Measurements from ENCODE around the gene FXR2. TPM values are rescaled to one million over a fixed set of nuclear protein-coding genes. Genes with fewer than 3 reads are reported as not detected.

Gene FXR2
- 10 to 100 TPM; 23.7 to 40.2 (median 29.5) TPM for total RNA-seq
- total RNA-seq (2013), result 37.7 TPM

- H3K27me3 Mint-ChIP-seq (ENCODE audit: low read depth in 2 of 2), result no peaks in the 10 kb centered on the region
- H3K9me3 ChIP-seq (ENCODE audit: control insufficient read depth, insufficient read depth, low read length), result no peaks in the 10 kb centered on the region
- H3K27ac ChIP-seq (ENCODE audit: low read length), result peak within 1 kb of the TSS; percentile 72
- no peaks in the 10 kb centered on the region for H3K36me3 Mint-ChIP-seq
- H3K4me3 Mint-ChIP-seq, result peak within 1 kb of the TSS; percentile 96
- H3K4me1 Mint-ChIP-seq, result peaks cover 29 to 48% of the 10 kb centered on the region in 2 donors
- ATAC-seq (peak; percentile 86 to 95 (median 87)), DNase-seq (peak; percentile 95 to 99)
- TF ChIP-seq, protein P1, sequence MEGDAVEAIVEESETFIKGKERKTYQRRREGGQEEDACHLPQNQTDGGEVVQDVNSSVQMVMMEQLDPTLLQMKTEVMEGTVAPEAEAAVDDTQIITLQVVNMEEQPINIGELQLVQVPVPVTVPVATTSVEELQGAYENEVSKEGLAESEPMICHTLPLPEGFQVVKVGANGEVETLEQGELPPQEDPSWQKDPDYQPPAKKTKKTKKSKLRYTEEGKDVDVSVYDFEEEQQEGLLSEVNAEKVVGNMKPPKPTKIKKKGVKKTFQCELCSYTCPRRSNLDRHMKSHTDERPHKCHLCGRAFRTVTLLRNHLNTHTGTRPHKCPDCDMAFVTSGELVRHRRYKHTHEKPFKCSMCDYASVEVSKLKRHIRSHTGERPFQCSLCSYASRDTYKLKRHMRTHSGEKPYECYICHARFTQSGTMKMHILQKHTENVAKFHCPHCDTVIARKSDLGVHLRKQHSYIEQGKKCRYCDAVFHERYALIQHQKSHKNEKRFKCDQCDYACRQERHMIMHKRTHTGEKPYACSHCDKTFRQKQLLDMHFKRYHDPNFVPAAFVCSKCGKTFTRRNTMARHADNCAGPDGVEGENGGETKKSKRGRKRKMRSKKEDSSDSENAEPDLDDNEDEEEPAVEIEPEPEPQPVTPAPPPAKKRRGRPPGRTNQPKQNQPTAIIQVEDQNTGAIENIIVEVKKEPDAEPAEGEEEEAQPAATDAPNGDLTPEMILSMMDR (IDR thresholded peaks at IDR 0.05), result peak; percentile 51
- no peaks in the 10 kb centered on the region for H3K27me3 ChIP-seq (ENCODE audit: control insufficient read depth, insufficient read depth, low read length)
- under 1% methylated on average over 93 of the region's 93 CpGs for WGBS (ENCODE audit: insufficient coverage)
- peaks cover 17% of the 10 kb centered on the region for H3K4me1 ChIP-seq (ENCODE audit: control insufficient read depth, insufficient read depth, low read length)
- H3K36me3 ChIP-seq (ENCODE audit: control insufficient read depth, insufficient read depth, low read length), result no peaks in the 10 kb centered on the region
- intact Hi-C loops (cut with micrococcal nuclease), result loop anchor here (2.0 kb wide), 2 partner anchors 42 to 72 kb away; partner anchors contain the start of gene TP53
- peak within 1 kb of the TSS; percentile 79 for H3K4me3 ChIP-seq (ENCODE audit: low read length)
- H3K9me3 Mint-ChIP-seq, result no peaks in the 10 kb centered on the region
- H3K27ac Mint-ChIP-seq, result peak within 1 kb of the TSS; percentile 94 to 95
Measured at GRCh38 chr17:7614425-7615264, at the start of gene FXR2. FXR2 (minus strand) TSS chr17:7614897; CDS start chr17:7614532, 365 bp downstream.

GRCh38 chr17:7656958-7657609, 42.4 kb upstream of the FXR2 start:
- Mint-ChIP-seq H3K36me3 (no peaks in the 10 kb centered on the region), H3K27ac (no peak overlapping the region), H3K4me3 (no peak overlapping the region), H3K4me1 (no peaks in the 10 kb centered on the region), H3K9me3 (no peaks in the 10 kb centered on the region), H3K27me3 (ENCODE audit: low read depth in 2 of 2) (peaks cover 11 to 12% of the 10 kb centered on the region in 2 donors)
- TF ChIP-seq, protein P1 (IDR thresholded peaks at IDR 0.05), result no peak
- ATAC-seq (no peak), DNase-seq (no peak)
- 84% methylated on average over 10 of the region's 10 CpGs for WGBS (ENCODE audit: insufficient coverage)
- Histone ChIP-seq H3K36me3 (ENCODE audit: control insufficient read depth, insufficient read depth, low read length) (no peaks in the 10 kb centered on the region), H3K27me3 (ENCODE audit: control insufficient read depth, insufficient read depth, low read length) (peaks cover 6% of the 10 kb centered on the region), H3K4me1 (ENCODE audit: control insufficient read depth, insufficient read depth, low read length) (no peaks in the 10 kb centered on the region), H3K27ac (ENCODE audit: low read length) (no peak overlapping the region), H3K9me3 (ENCODE audit: control insufficient read depth, insufficient read depth, low read length) (no peaks in the 10 kb centered on the region), H3K4me3 (ENCODE audit: low read length) (no peak overlapping the region)
- intact Hi-C loops (cut with micrococcal nuclease), result no loop called here

- Mint-ChIP-seq H3K36me3 (no peaks in the 10 kb centered on the region), H3K27ac (no peak overlapping the region), H3K4me1 (peaks cover 8 to 9% of the 10 kb centered on the region in 2 donors), H3K27me3 (ENCODE audit: low read depth in 2 of 2) (peaks cover 19 to 20% of the 10 kb centered on the region in 2 donors), H3K4me3 (no peak overlapping the region), H3K9me3 (no peaks in the 10 kb centered on the region)
- Histone ChIP-seq H3K36me3 (ENCODE audit: control insufficient read depth, insufficient read depth, low read length) (no peaks in the 10 kb centered on the region), H3K9me3 (ENCODE audit: control insufficient read depth, insufficient read depth, low read length) (no peaks in the 10 kb centered on the region), H3K4me1 (ENCODE audit: control insufficient read depth, insufficient read depth, low read length) (peaks cover 12% of the 10 kb centered on the region), H3K27me3 (ENCODE audit: control insufficient read depth, insufficient read depth, low read length) (peaks cover 13% of the 10 kb centered on the region), H3K27ac (ENCODE audit: low read length) (no peak overlapping the region), H3K4me3 (ENCODE audit: low read length) (no peak overlapping the region)
- DNase-seq, result no peak
- TF ChIP-seq, protein P1 (IDR thresholded peaks at IDR 0.05), result no peak
- no peak for ATAC-seq
- intact Hi-C loops (cut with micrococcal nuclease), result no loop called here
- WGBS (ENCODE audit: insufficient coverage), result 89% methylated on average over 17 of the region's 17 CpGs
Measured at GRCh38 chr17:7655541-7655840, 40.8 kb upstream of the FXR2 start.
